BE2C (cell line): Measurements from ENCODE around the gene RASA3. TPM values are rescaled to one million over a fixed set of nuclear protein-coding genes. Genes with fewer than 3 reads are reported as not detected.
"Not testable (repeated sequence)": the region's sequence is repeated elsewhere in the genome, so short reads cannot be mapped to it uniquely, and the experiment has no call there.

Experiments used
- DNase-seq: peaks from one replicate; pipeline ENCODE4 v3.0.0-alpha.2; 2020
- H3K27me3 ChIP-seq: fragments of 250-450 bp; sonication (Bioruptor Pico); 2 replicates; pipeline ENCODE4 v1.5.1; 2020; ENCODE audit warnings: mild to moderate bottlenecking
- H3K36me3 ChIP-seq: fragments of 250-450 bp; sonication (Bioruptor Pico); 2 replicates; pipeline ENCODE4 v1.5.1; 2020; ENCODE audit warnings: mild to moderate bottlenecking
- H3K4me1 ChIP-seq: fragments of 250-450 bp; sonication (Bioruptor Pico); 2 replicates; pipeline ENCODE4 v1.5.1; 2020
- H3K4me3 ChIP-seq: 2 replicates; pipeline ENCODE4 v1.5.1; 2011; ENCODE audit warnings: low read depth, low read length
- H3K9me3 ChIP-seq: fragments of 250-450 bp; sonication (Bioruptor Pico); 2 replicates; pipeline ENCODE4 v1.5.1; 2020
- polyA plus RNA-seq: library from polyadenylated mRNA; unstranded; fragments of >200 nt; gene quantifications from one replicate; pipeline ENCODE4 v1.2.1, GENCODE V29; 2012; ENCODE audit warnings: low read depth, missing spikeins; ENCODE audit not compliant: insufficient read length, insufficient read depth
- TF ChIP-seq, protein P1 (sequence below): IDR thresholded peaks from 2 replicates; pipeline ENCODE4 v1.5.1; 2012; ENCODE audit warnings: mild to moderate bottlenecking, low read depth, low read length

RASA3 gene, protein sequence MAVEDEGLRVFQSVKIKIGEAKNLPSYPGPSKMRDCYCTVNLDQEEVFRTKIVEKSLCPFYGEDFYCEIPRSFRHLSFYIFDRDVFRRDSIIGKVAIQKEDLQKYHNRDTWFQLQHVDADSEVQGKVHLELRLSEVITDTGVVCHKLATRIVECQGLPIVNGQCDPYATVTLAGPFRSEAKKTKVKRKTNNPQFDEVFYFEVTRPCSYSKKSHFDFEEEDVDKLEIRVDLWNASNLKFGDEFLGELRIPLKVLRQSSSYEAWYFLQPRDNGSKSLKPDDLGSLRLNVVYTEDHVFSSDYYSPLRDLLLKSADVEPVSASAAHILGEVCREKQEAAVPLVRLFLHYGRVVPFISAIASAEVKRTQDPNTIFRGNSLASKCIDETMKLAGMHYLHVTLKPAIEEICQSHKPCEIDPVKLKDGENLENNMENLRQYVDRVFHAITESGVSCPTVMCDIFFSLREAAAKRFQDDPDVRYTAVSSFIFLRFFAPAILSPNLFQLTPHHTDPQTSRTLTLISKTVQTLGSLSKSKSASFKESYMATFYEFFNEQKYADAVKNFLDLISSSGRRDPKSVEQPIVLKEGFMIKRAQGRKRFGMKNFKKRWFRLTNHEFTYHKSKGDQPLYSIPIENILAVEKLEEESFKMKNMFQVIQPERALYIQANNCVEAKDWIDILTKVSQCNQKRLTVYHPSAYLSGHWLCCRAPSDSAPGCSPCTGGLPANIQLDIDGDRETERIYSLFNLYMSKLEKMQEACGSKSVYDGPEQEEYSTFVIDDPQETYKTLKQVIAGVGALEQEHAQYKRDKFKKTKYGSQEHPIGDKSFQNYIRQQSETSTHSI
- 5.1 TPM for polyA plus RNA-seq

DNA sequence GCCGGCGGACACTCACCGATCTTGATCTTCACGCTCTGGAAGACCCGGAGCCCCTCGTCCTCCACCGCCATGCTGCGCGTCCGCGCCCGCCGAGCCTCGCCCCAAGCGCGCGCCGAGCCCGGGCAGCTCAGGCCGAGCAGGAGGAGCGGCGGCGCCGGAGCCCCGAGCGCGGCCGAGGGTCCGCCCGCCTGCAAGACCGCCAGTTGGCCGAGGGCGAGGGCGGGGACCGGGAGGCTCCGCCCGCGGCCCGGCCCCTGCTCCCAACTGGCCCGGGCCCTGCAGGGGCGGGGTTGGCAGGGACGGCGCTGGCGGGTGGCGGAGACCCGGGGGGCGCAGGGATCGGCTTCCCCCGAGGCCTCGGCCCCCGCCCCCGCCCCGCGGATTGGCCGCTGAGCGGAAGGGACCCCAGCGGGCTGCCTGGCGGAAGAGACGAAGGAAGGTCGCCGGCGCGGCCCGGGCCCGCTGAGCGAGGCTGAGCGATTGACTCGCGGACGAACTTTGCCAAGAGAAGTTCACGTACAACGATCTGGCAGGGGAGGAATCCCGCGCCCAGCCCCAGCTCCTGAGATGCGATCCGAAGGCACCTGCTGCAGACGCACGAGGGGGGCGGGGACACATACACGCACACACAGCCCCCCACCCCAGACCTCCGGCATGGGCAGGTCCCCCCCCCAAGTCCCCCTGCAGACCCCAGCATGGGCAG lies at the start of gene RASA3:
TSS of gene RASA3 (minus strand) at position 205 of the 703 bp plus-strand sequence. CDS start at position 71, 134 bp downstream.
- H3K27me3 ChIP-seq = no peaks in the 10 kb centered on the region
- DNase-seq = peak; percentile 92
- peak within 1 kb of the TSS; percentile 93 for H3K4me3 ChIP-seq
- peaks cover 20% of the 10 kb centered on the region for H3K4me1 ChIP-seq
- TF ChIP-seq, protein P1, sequence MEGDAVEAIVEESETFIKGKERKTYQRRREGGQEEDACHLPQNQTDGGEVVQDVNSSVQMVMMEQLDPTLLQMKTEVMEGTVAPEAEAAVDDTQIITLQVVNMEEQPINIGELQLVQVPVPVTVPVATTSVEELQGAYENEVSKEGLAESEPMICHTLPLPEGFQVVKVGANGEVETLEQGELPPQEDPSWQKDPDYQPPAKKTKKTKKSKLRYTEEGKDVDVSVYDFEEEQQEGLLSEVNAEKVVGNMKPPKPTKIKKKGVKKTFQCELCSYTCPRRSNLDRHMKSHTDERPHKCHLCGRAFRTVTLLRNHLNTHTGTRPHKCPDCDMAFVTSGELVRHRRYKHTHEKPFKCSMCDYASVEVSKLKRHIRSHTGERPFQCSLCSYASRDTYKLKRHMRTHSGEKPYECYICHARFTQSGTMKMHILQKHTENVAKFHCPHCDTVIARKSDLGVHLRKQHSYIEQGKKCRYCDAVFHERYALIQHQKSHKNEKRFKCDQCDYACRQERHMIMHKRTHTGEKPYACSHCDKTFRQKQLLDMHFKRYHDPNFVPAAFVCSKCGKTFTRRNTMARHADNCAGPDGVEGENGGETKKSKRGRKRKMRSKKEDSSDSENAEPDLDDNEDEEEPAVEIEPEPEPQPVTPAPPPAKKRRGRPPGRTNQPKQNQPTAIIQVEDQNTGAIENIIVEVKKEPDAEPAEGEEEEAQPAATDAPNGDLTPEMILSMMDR = no peak
- H3K9me3 ChIP-seq = no peaks in the 10 kb centered on the region
- H3K36me3 ChIP-seq = no peaks in the 10 kb centered on the region

DNA sequence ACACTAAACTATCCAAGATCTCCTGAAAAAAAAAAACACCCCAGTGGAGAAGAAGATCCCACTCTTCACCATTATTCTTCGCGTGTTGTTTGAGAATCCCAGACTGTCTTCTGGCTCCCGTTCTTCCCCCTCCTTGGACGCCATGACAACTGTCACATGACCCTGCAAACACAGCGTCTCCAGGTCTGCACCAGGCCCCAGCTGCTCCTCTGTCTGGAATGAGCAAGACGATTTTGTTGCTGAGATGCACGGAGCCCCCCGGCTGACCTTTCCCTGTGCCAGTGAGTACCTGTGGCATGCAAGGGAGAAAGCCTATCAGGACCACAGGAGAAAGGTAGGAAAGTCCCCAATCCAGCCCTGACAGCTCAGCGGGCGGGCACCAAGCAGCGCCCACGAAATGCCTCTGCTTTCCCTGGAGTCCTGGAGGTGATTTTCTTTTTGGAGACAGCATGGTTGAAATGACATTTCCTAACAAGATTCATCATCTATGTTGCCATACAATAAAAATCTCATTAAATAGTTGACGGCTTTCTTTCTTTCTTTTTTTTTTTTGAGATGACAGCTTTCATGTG lies 46.8 kb upstream of the RASA3 start, which contains the start of gene CFAP97D2:
TSS of gene CFAP97D2 (plus strand) at position 171 of the 572 bp plus-strand sequence. CDS start at position 245, 74 bp downstream.
- no peaks in the 10 kb centered on the region for H3K36me3 ChIP-seq
- H3K9me3 ChIP-seq = no peaks in the 10 kb centered on the region
- no peak for DNase-seq
- H3K4me3 ChIP-seq = no peak within 1 kb of the TSS
- H3K4me1 ChIP-seq = no peaks in the 10 kb centered on the region
- no peaks in the 10 kb centered on the region for H3K27me3 ChIP-seq
- TF ChIP-seq, protein P1 = no peak

DNA sequence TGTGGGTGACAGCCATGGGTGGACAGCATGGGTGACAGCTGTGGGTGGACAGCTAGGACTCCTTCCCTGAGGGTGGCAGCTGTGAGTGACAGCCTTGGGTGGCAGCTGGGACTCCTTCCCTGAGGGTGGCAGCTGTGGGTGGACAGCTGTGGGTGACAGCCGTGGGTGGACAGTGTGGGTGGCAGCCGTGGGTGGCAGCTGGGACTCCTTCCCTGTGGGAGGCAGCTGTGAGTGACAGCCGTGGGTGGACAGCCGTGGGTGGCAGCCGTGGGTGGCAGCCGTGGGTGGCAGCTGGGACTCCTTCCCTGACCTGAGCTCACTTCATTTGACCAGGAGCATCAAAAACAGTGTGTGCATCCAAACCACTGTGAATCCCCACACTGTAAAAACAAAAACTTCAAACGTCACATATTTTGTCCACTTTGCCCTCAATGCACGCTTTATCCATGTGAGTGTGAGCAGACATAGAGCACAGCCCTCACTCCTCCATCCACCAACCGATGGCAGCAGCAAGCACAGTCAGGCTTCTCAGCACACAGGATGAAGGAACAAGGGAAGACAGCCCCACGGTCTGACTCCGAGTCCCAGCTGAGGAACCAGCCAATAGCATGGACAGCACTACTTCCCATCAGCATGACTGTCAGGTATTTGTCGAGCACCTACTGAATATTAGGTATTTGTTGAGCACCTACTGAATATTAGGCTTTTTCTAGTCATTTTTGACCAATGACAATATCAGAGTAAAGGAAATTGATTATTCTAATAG lies 45.0 kb upstream of the RASA3 start:
- H3K27me3 ChIP-seq = no peaks in the 10 kb centered on the region
- H3K36me3 ChIP-seq = peaks cover 3% of the 10 kb centered on the region; the same call in 1 of the 2 replicates
- no peaks in the 10 kb centered on the region for H3K4me1 ChIP-seq
- H3K4me3 ChIP-seq = no peak overlapping the region
- no peaks in the 10 kb centered on the region for H3K9me3 ChIP-seq
- DNase-seq = no peak
- TF ChIP-seq, protein P1 = no peak

DNA sequence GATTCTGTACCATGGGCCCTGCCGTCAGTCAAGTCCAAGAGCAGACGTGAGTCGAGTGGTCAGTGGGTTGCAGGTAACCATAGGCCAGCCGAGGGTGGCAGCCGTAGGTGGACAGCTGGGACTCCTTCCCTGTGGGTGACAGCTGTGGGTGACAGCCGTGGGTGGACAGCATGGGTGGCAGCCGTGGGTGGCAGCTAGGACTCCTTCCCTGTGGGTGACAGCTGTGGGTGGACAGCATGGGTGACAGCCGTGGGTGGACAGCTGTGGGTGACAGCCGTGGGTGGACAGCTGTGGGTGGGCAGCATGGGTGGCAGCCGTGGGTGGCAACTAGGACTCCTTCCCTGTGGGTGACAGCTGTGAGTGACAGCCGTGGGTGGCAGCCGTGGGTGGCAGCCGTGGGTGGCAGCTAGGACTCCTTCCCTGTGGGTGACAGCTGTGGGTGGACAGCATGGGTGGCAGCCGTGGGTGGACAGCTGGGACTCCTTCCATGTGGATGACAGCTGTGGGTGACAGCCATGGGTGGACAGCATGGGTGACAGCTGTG lies 44.0 kb upstream of the RASA3 start:
- not testable (repeated sequence) for DNase-seq, H3K4me3 ChIP-seq, H3K36me3 ChIP-seq, H3K4me1 ChIP-seq, H3K27me3 ChIP-seq, H3K9me3 ChIP-seq

DNA sequence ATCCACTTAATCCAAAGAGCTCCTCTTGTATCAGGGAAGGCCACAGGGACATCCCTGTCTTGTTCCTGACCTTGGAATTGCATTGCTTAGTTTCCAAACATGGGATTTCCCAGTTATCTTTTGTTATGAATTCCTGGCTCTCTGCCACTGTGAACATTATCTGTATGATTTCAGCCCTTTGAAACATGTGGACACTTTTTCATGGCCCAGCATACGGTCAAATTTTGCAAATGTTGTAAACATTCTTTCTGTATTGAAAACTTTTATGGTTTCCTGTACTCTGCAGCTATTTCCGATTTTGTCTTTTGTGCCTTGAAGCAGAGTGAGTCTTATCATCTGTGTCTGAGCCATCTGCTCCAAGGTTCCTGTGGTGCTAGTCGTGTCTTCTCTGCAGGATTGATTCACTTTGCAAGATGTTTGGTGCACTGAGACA lies 42.1 kb upstream of the RASA3 start:
- H3K27me3 ChIP-seq = no peaks in the 10 kb centered on the region
- no peaks in the 10 kb centered on the region for H3K9me3 ChIP-seq
- DNase-seq = no peak
- TF ChIP-seq, protein P1 = no peak
- no peak overlapping the region for H3K4me3 ChIP-seq
- no peaks in the 10 kb centered on the region for H3K4me1 ChIP-seq
- H3K36me3 ChIP-seq = peaks cover 3% of the 10 kb centered on the region; the same call in 1 of the 2 replicates
